ENCODE measurements around the gene FIBIN. TPM values are rescaled to one million over a fixed set of nuclear protein-coding genes. Genes with fewer than 3 reads are reported as not detected.

The FIBIN gene
- total and polyA plus RNA-seq, 2 experiments from 2014 or later = 0.21 to 0.66 TPM

GRCh38 chr11:26995701-26996460, 2.0 kb downstream of the FIBIN start (continued):
- TF ChIP-seq ETS1 (IDR thresholded peaks at IDR 0.05) (no peak), JUNB (IDR thresholded peaks at IDR 0.05; ENCODE audit: unreplicated experiment) (no peak), ZNF114 (CRISPR knock-in tag; IDR thresholded peaks at IDR 0.05) (no peak)

GRCh38 chr11:26997378-26997777, 3.5 kb downstream of the FIBIN start:
- DNase-seq (ENCODE audit: low spot score) (no peak), ATAC-seq (no peak)
- Histone ChIP-seq H3K9me2 (ENCODE audit: insufficient read depth) (no peaks in the 10 kb centered on the region), H3K79me2 (replicated peaks; ENCODE audit: insufficient read depth) (no peaks in the 10 kb centered on the region), H3F3A (replicated peaks; ENCODE audit: low read depth) (no peaks in the 10 kb centered on the region), H2AFZ (no peak overlapping the region), H4K20me1 (replicated peaks; ENCODE audit: insufficient read depth) (no peaks in the 10 kb centered on the region), H3K4me1 (ENCODE audit: insufficient read depth) (no peaks in the 10 kb centered on the region), H3K4me3 (no peak overlapping the region), H3K27ac (ENCODE audit: low read depth) (no peak overlapping the region), H3K27me3 (ENCODE audit: insufficient read depth) (peaks cover 13% of the 10 kb centered on the region), H3K36me3 (ENCODE audit: insufficient read depth) (no peaks in the 10 kb centered on the region), H3K4me2 (no peak overlapping the region)
- Mint-ChIP-seq H3K4me1 (peaks cover 2% of the 10 kb centered on the region; the same call in 2 of the 3 replicates), H3K9me3 (no peaks in the 10 kb centered on the region), H3K4me3 (no peak overlapping the region), H3K36me3 (ENCODE audit: low read depth) (no peaks in the 10 kb centered on the region), H3K27me3 (ENCODE audit: insufficient read depth, low read depth, poor library complexity) (peaks cover 4% of the 10 kb centered on the region), H3K27ac (no peak overlapping the region)
- TF ChIP-seq REST (IDR thresholded peaks at IDR 0.05; ENCODE audit: unreplicated experiment) (no peak), JUNB (IDR thresholded peaks at IDR 0.05; ENCODE audit: unreplicated experiment) (no peak), ETS1 (IDR thresholded peaks at IDR 0.05) (no peak), EZH2phosphoT487 (IDR thresholded peaks at IDR 0.05; ENCODE audit: unreplicated experiment) (no peak), ZNF114 (CRISPR knock-in tag; IDR thresholded peaks at IDR 0.05) (no peak), EZH2 (IDR thresholded peaks at IDR 0.05; ENCODE audit: low read depth, unreplicated experiment) (no peak), CTCF (conservative IDR thresholded peaks at IDR 0.05; ENCODE audit: low read depth in 2 of 2) (no peak), CREB1 (CRISPR knock-in tag; IDR thresholded peaks at IDR 0.05; ENCODE audit: low read depth) (no peak), STAT1 (IDR thresholded peaks at IDR 0.05; ENCODE audit: unreplicated experiment) (no peak), POLR2AphosphoS5 (IDR thresholded peaks at IDR 0.05; ENCODE audit: low read depth) (no peak), NANOG (IDR thresholded peaks at IDR 0.05; ENCODE audit: borderline replicate concordance) (no peak)
